NCI-H1417 treated with DMSO at 0.1 percent for 48 hours (cell line): ENCODE measurements around the gene CABLES2.

Experiments
- DNase-seq: peaks from one replicate; lab custom pipeline; 2025; lab: John Stamatoyannopoulos, UW

The CABLES2 gene, protein sequence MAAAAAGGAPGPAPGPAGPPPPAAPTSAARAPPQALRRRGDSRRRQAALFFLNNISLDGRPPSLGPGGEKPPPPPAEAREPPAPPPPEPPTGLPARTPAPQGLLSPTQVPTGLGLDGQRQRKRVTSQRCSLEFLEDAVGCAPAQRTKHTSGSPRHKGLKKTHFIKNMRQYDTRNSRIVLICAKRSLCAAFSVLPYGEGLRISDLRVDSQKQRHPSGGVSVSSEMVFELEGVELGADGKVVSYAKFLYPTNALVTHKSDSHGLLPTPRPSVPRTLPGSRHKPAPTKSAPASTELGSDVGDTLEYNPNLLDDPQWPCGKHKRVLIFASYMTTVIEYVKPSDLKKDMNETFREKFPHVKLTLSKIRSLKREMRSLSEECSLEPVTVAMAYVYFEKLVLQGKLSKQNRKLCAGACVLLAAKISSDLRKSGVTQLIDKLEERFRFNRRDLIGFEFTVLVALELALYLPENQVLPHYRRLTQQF

DNA sequence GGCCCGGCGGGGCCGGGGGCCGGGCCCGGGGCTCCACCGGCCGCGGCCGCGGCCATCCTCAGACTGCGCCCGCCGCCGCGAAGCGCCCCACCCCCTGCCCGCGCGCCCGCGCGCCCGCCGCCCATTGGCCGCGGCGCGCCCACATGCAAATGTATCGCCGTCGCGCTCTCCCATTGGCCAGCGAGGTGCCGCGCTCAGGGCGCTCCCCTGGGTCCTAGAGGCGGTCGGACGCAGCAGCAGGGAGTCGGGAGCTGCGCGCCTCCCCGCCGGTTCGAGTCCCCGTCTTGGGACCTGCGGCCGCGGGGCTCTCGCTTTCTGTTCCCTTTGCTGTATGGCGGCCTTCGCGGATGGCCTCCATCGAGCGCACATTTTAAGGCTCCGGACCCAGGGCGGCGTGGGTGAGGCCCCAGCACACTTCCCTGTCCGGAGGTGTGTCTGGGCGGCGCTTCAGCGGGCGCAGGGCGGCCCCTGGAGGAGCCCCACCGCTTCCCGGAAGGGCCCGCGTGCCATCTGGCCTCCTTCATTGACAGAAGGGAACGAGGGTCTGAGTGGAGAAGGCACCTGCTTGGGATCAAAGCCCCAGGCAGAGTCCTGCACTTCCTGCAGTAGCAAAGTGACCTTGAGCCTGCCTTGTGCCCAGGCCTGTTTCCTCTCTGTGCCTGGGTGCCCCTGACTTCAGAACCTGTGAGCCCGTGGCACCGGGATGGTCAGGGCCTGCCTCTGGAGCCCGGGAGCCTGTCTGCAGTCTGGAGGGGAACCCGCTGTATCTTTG, at the start of gene CABLES2:
Gene CABLES2, minus strand, starts transcription at position 65 of the 772 bp plus-strand sequence. Its CDS starts 9 bp downstream, at position 56.
- DNase-seq: peak; percentile 50

DNA sequence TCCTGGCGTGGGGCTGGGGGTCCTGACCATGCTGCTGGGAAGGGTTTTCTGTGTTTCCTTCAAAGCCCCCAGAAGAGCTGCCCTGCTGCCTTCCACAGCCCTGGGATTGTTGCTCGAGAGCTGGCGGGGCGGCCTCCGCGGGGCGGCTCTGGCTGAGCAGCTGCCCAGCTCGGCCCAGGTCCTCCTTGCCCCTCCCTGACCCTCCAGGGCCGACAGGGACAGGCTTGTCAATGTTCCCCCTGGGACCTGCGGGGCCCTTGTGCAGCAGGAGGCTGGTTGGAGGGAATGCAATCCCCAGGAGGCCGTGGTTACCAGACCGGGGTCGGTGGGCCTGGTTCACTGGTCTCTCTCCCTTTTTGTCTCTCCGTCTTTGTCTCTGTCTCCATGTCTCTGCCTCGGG, 48.8 kb upstream of the CABLES2 start:
- DNase-seq: no peak

DNA sequence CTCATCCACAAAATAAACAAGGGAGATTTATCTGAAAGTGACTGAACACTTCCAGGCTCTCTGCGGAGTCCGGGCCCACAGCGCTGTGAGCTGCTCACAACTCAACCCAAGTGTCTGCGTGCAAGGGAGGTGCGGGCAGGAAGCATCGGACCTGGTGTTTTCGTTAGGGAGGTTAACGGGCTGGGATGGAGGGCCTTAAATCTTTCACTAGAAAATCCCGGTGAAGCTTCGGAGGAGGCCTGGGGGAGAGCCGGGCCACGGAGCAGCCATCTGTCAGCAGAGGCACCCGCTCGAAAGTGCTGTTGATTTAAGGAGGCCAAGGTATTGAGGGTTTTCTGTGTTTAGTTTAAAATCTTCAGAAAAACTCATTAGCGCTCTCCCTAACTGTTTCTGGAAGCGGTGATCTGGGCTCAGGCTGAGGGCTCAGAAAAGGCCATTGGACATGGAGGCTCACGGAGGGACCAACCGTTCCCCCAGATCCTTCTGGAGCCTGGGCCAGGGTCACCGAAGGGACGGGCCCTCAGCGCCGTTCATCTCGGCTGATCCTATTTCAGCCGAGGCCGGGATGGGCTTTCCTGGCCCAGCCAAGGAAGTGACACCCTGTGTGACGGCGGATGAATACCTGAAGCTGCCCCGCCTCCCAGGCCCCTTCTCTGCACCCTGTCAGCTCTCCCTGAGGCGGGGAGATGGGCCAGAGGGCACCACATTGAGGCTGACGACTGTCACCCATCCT, 48.0 kb upstream of the CABLES2 start:
- no peak for DNase-seq

DNA sequence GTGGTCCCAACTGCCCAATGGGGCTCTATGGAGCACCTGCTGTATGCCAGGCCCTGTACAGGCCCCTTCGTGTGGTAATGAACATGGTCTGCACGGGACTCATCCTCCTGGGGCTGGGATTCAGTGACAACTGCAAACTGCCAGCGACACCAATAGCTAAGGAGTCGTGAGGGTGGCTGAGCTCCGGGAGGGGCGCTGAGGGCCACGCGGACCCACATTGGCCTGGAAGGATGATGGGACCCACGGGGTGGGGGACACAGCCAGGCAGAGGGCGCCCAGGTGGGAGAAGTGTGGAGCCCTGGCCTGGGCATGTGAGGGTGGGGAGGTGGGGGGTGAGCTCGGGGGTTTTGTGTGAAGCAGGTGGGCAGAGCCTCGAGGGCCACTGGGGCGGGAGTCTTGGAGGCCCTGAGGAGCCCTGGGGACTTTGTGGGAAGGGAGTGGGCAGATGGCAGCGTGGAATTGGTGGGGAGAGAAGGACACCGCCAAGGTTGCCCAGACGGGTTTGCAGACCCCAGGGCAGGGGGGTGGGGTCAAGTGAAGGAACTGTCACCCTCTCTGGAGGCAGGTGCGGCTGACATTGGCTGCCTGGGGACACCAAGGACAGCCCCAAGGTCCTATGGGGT, 46.2 kb upstream of the CABLES2 start:
- DNase-seq: no peak

DNA sequence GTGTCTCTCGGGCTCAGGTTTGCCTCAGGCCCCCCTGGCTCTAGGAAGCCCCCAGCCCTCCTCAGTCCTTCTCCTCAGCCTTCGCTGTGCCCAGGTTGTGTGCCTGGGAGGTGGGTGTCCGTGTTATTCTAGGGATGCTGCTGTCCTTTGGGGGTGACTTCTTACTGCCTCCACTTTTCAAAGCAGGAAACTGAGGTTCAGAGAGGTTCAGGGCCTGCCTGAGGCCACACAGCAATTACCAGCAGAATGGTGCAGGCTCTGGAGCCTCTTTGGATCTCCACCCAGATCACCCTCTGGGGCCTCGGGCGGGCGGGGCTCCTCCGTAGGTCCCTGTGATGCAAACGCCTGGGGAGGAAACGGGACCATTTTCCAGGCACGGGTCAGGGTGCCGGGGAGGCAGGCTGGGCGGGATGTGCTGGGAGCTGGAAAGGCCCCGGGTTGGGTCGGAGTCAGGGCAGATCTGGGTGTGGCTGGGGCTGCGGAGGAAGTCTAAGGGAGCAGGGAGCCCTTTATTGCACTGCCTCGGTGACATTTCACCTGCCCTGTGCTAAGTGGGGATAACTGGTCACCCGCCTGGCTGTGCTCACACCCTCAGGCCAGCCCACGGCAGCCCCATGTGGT, 45.5 kb upstream of the CABLES2 start:
- DNase-seq: no peak

DNA sequence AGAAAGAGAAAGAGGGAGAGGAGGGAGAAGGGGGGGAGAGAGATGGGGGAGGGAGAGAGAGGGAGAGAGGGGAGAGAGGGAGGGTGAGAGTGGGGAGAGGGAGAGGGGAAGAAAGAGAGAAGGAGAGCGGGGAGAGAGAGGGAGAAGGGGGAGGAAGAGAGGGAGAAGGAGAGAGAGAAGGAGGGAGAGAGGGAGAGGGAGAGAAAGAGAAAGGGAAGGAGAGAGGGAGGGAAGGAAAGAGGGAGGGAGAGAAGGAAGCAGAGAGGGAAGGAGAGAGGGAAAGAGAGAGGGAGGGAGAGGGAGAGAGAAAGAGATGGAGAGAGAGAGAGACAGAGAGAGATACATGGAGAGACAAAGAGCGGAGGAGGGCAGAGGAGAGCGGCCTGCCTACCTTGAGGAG, 44.9 kb upstream of the CABLES2 start:
- DNase-seq: no peak

DNA sequence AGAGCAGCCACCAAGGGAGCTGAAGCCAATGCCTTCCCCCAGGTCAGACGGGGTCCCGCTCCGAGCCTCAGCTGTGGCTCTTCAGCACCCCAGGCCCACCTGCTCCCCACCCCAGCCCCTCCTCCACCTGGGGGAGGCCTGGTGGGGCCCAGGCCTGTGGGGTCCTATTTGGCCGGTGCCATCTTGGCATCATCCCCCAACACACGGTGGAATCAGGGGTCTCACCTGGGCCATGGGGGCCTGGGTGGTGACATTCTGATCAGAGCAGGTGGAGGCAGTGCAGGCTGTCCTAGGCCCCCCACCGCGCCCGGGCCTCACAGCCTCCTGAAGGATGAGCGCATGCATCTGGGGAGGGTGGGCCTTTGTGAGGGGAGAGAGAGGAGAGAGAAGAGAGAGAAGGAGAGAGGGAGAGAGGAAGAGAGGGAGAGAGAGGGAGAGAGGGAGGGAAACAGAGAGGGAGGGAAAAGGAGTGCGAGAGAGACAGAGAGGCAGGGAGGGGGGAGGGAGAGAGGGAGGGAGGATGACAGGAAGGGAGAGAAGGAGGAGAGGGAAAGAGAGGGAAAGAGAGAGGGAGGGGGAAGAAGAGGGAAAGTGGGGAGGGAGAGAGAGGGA, 44.2 kb upstream of the CABLES2 start:
- no peak for DNase-seq

DNA sequence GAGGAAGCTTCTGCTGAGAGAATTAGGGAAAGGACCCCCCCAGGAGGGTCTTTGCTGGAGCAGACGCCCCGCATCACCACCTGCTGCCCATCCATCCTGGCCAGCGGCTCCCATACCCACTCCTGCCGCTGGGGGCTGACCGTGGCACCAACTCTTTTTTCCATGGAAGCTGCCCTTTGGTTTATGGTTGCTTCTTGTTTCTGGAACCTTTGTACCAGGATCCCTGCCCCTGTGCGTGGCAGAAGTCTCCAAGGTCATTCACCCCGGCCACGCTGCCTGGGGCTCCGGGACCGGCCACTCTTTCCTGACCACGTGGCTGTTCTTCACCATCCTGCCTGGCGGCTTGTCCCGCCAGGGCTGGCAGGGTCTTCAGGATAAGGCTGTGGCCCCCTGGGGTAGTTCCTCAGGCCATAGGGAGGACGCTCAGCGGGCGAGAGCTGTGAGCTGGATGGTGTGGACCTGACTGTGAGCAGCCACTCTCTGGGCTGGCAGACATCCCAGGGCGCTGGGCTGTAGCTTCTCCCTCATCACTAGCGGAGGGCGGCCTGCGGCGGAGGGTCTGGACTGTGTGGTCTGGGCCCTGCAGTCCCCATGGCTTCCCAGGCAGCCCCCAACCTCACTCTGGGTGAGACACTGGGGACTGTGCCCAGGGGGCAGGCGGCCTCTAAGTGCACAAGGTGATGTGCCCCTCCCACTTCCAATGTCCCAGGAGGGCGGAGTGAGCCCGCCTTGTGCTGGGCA, 43.0 kb upstream of the CABLES2 start:
- DNase-seq: no peak

DNA sequence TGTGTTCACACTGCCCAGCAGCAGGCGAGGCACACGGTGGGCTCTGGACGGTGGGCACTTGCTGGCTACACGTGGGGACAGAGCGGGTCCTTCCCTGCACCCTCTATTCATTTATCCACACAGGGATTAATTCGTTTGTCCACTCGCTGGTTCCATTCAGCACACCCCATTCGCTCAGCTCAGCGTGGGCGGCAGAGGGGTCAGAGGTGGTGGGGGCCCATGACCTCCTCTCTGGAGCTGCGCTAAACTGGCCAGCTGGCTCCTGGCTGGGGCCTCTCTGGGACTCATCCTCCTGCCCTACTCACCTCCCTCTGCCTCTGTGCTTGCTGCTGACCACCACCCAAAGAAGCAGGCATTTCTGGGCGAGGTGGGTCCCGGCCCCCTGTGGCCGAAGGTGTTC, 41.7 kb upstream of the CABLES2 start:
- no peak for DNase-seq

DNA sequence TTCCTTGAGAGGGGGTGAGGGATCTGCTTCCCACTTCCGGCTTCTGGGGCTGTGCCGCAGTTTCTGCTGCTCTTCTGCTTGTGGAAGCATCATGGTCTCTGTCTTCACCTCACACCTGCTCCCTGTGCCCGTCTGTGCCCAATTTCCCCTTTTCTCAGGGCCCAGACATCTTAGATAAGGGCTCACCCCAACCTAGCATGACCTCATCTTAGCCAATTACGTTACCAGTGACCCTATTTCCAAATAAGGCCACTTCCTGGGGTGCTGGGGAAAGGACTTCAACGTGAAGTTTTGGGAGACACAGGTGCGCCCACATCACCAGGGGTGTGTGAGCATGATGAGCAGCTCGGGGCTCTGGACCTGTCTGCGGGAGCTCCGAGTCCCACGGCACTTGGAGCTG, 41.0 kb upstream of the CABLES2 start:
- no peak for DNase-seq

DNA sequence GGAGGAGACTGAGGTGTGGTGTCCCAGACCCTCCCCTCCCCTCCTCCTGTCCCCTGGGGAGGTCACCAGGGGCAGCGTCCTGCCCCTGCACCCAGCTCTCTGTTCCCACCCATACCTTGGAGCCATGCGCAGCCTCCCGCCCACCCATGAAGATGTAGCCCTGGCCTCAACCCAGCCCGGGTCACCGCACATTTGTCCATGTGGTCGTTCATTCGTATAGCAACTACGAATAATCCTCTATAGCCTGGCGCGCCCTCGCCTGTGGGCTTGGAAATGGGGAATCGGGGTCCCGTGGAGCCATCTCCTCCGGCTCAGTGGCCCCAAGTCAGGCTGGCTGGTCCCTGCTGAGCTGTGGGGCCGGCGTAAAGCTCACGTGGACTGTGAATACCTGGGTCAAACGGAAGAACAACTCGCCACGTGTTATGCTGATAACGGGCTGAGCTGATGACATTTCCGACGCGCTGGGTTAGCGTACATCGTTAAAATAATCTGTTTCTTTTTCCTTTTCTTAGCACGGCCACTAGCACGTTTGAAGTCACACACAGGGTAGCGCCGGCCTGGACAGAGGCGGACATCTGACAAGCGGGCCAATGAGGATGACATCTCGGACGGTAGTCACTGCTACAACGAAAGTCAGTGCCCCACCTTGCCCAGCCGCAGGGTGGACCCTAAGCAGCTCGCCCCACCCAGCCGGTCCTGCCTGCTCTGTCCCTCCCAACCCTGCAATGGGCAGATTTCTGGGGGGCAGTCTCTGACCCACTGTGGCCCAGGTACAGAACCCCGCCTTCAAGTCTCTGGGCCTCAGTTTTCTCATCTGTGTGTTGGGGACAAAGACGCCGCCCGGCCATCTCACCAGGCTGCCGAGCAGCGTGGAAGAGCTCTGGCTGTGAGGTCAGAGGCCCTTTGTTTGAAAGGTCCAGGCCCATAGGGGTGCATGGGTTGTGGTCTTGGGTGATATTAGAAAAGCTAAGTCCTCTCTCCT, 40.1 kb upstream of the CABLES2 start:
- DNase-seq: no peak

DNA sequence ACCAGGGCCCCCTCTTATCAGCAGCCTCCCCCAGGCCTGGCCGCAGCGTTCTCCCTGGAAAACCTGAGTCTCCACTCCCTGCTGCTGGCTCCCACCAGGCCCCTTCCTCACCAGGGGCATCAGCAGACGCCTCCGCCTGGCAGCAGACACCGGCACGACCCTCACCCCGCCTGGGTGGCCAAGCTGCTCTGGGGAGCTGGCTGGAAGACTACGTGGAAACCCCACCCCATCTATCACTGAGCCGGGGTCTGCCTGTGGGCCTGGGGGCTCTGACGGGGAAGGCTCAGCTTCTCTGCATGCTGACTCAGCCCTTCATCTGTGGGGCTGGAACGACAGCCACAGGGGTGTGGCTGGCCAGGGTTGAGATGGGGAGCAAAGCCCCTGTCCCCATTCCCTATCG, 39.4 kb upstream of the CABLES2 start:
- no peak for DNase-seq

DNA sequence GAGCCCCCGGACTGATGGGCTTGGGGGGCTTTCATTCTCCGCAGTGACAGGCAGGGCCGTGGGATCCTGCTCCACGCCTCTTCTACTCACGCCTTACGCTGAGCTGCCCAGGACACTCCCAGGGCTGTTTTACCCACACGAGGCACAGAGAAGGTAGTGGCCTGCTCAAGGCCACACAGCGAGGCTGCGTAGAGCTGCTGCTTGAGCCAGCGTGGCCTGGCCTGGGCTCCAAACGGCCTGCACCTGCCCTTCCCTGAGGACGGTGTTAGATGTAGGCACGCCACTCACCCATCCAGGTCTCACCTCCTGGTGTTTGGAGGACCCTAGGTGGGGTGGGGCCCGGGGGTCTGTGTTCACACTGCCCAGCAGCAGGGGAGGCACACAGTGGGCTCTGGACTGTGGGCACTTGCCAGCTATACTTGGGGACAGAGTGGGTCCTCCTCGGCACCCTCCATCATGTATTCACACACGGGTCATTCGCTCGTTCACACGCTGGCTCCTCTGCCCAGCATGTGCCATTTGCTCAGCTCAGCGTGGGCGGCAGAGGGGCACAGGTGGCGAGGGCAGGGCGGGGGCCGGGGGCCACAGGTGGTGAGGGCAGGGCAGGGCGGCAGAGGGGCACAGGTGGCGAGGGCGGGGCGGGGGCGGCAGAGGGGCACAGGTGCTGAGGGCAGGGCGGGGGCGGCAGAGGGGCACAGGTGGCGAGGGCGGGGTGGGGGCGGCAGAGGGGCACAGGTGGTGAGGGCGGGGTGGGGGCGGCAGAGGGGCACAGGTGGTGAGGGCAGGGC, 38.7 kb upstream of the CABLES2 start:
- DNase-seq: no peak

DNA sequence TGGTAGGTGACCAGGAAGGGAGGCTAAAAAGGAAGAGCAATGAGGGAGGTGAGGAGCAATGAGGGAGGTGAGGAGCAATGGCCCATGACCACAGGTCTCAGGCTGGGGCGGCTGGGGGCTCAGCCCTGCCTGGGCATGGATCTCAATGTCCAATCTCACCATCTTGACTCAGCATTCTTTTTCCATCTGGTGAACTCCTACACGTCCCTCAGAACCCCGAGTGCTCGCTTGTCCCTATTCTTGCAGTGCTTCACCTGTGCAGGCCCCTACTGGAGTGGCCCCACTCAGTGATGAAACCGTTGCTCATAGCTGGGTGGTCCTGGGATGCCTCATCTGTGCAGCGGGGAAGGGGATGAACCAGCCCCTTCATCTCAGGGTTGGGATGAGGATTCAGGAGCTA, 37.2 kb upstream of the CABLES2 start:
- no peak for DNase-seq

DNA sequence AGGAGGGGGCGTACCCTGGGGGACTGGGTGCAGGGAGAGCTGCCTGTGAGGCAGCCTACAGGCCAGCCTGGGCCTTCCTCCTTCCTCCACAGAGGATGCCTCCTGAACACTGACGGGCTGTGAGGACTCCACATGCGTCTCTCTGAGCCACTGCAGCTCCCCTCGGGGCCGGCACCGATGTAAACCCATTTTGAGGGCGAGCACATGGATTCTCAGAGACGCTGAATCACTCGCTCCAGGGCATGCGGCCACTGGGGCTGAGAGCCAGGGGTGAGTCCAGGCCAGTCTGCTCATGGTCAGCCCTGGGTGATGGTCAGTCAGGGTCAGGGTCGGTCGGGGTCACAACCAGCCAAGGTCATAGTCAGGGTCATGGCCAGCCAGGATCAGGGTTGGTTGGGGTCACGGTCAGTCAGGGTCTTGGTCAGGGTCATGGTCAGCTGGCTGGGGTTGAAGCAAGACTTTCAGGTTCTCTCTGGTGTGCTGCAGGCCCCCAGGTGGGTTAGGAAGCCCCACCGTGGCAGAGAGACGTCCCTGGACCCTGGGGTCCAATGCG, 35.0 kb upstream of the CABLES2 start:
- no peak for DNase-seq

DNA sequence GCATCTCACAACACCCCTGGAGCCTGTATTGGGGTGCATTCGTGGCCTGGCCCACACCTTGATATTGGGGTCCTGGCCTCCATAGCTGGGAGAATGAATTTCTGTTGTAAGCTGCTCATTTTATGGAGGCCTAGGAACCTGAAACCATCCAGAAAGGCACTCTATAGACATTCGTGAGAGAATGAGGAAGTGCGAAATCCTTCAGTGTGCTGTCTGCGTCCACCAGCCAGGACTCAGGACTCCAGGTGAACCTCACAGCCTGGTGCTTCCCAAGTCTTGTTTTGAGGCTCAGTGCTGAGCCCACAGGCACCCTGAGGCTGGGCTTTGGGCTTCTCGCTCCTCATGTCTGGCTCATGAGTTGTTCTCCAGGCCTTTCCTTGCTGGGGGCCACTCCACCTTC, 32.1 kb upstream of the CABLES2 start:
- no peak for DNase-seq

DNA sequence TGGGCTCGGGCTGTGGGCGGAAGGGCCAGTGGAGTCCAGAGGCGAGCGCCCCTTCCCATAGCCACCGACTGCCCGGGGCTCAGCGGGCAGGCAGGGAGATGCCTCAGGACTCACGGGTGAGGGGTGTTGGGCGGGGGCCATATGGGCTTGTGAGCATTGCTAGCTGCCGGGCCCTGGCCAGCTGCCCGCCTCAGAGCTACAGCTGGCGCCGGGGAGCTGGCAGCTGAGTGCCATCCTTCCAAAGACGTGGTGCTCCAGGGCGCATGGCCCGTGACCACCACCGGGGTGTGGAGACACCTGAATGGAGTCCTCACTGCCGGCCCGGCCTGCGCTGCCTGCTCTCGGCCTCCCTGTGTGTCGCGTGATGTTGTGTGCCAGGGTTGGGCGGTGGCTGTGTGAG, 30.8 kb upstream of the CABLES2 start:
- no peak for DNase-seq

DNA sequence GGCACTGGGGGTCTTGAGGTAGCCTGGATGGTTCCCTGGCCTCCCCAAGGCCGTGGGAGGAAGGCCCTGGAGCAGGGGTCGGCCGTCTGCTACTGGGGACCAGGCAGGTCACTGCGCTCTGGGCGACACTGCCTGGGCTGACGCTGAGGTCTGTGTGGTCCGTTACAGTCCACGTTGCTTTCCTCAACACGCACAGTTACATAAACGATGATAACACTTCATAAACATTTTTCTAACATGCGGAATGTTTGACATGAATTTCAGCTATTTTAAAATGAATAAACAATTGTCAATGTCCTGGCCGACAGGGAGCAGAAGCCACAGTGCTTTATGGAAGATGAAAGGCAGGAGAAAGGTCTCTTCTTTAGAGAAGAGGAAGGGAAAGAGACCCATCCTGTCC, 30.4 kb upstream of the CABLES2 start:
- DNase-seq: no peak
